SK-N-SH treated with all-trans-retinoic acid at 6 μM for 48 hours (cell line): ENCODE measurements around the gene KCNG1.

Source experiments
- ATAC-seq: fragments of 200-7000 bp; cut with Tn5 transposase; 3 replicates; pipeline ENCODE4 v1.9.1; 2020; ENCODE audit warnings: mild to moderate bottlenecking, moderate library complexity
- ARNTL ChIP-seq: fragments of 450-650 bp; formaldehyde crosslinking; IDR thresholded peaks from 2 replicates; pipeline ENCODE4 v1.5.0; 2020; ENCODE audit warnings: low read depth, mild to moderate bottlenecking, moderate library complexity, borderline replicate concordance
- BACH2 ChIP-seq: fragments of 250-450 bp; sonication (Bioruptor Pico); IDR thresholded peaks from 2 replicates; pipeline ENCODE4 v1.9.0; 2021; ENCODE audit warnings: mild to moderate bottlenecking, borderline replicate concordance
- CREB5 ChIP-seq: fragments of 250-450 bp; sonication (Bioruptor Pico); IDR thresholded peaks from 2 replicates; pipeline ENCODE4 v1.5.1; 2020; ENCODE audit warnings: low read depth, mild to moderate bottlenecking, moderate library complexity
- CSDC2 ChIP-seq: fragments of 250-450 bp; sonication (Bioruptor Pico); IDR thresholded peaks from 2 replicates; pipeline ENCODE4 v1.5.0; 2020; ENCODE audit warnings: mild to moderate bottlenecking, moderate library complexity
- CSRNP3 ChIP-seq: fragments of 250-450 bp; sonication (Bioruptor Pico); IDR thresholded peaks from 2 replicates; pipeline ENCODE4 v1.5.1; 2021; ENCODE audit warnings: mild to moderate bottlenecking, moderate library complexity
- ESRRG ChIP-seq: fragments of 250-450 bp; sonication (Bioruptor Pico); IDR thresholded peaks from 2 replicates; pipeline ENCODE4 v1.6.1; 2021; ENCODE audit warnings: mild to moderate bottlenecking
- GLIS3 ChIP-seq: fragments of 250-450 bp; sonication (Bioruptor Pico); IDR thresholded peaks from 2 replicates; pipeline ENCODE4 v1.5.0; 2020; ENCODE audit warnings: mild to moderate bottlenecking, moderate library complexity
- ISL1 ChIP-seq: fragments of 250-450 bp; sonication (Bioruptor Pico); IDR thresholded peaks from 2 replicates; pipeline ENCODE4 v2.1.2; 2022; ENCODE audit warnings: mild to moderate bottlenecking, moderate library complexity
- OSR1 ChIP-seq: fragments of 250-450 bp; sonication (Bioruptor Pico); IDR thresholded peaks from 2 replicates; pipeline ENCODE4 v1.8.0; 2022; ENCODE audit warnings: moderate library complexity, mild to moderate bottlenecking, inconsistent platforms
- PATZ1 ChIP-seq: fragments of 250-450 bp; sonication (Bioruptor Pico); IDR thresholded peaks from 2 replicates; pipeline ENCODE4 v1.8.0; 2020; ENCODE audit warnings: mild to moderate bottlenecking, moderate library complexity, borderline replicate concordance
- POU6F1 ChIP-seq: fragments of 250-450 bp; sonication (Bioruptor Pico); IDR thresholded peaks from 2 replicates; pipeline ENCODE4 v1.8.0; 2021; ENCODE audit warnings: low read depth, mild to moderate bottlenecking, moderate library complexity, borderline replicate concordance
- PPARA ChIP-seq: fragments of 250-450 bp; sonication (Bioruptor Pico); IDR thresholded peaks from 2 replicates; pipeline ENCODE4 v1.5.0; 2020; ENCODE audit warnings: mild to moderate bottlenecking, borderline replicate concordance
- RARB ChIP-seq: fragments of 250-450 bp; sonication (Bioruptor Pico); IDR thresholded peaks from 2 replicates; pipeline ENCODE4 v1.8.0; 2021; ENCODE audit warnings: mild to moderate bottlenecking, moderate library complexity
- TCF4 ChIP-seq: fragments of 250-450 bp; sonication (Bioruptor Pico); IDR thresholded peaks from 2 replicates; pipeline ENCODE4 v1.8.0; 2021; ENCODE audit warnings: mild to moderate bottlenecking, moderate library complexity, borderline replicate concordance
- TOX ChIP-seq: fragments of 250-450 bp; sonication (Bioruptor Pico); IDR thresholded peaks from 2 replicates; pipeline ENCODE4 v1.8.0; 2021; ENCODE audit warnings: mild to moderate bottlenecking, moderate library complexity, borderline replicate concordance
- ZC3H10 ChIP-seq: fragments of 250-450 bp; sonication (Bioruptor Pico); IDR thresholded peaks from 2 replicates; pipeline ENCODE4 v1.5.1; 2021; ENCODE audit warnings: mild to moderate bottlenecking, moderate library complexity
- ZFP3 ChIP-seq: fragments of 250-450 bp; sonication (Bioruptor Pico); IDR thresholded peaks from 2 replicates; pipeline ENCODE4 v1.5.0; 2020; ENCODE audit warnings: mild to moderate bottlenecking, moderate library complexity
- ZFP30 ChIP-seq: fragments of 450-650 bp; formaldehyde crosslinking; IDR thresholded peaks from 2 replicates; pipeline ENCODE4 v1.5.0; 2022; ENCODE audit warnings: mild to moderate bottlenecking, moderate library complexity
- ZNF565 ChIP-seq: fragments of 450-650 bp; formaldehyde crosslinking; conservative IDR thresholded peaks from 2 replicates; pipeline ENCODE4 v1.5.0; 2020; ENCODE audit warnings: low read depth, mild to moderate bottlenecking, moderate library complexity
- ZNF70 ChIP-seq: fragments of 450-650 bp; formaldehyde crosslinking; IDR thresholded peaks from 2 replicates; pipeline ENCODE4 v1.5.0; 2020; ENCODE audit warnings: mild to moderate bottlenecking, moderate library complexity
- ZNF8 ChIP-seq: fragments of 450-650 bp; formaldehyde crosslinking; IDR thresholded peaks from 2 replicates; pipeline ENCODE4 v1.5.0; 2020; ENCODE audit warnings: mild to moderate bottlenecking, moderate library complexity

KCNG1 gene

GRCh38 chr20:51034476-51034875 is 11.6 kb upstream of the KCNG1 start:
- TF ChIP-seq PATZ1 (CRISPR knock-in tag) (no peak), POU6F1 (CRISPR knock-in tag) (no peak), CREB5 (CRISPR knock-in tag) (no peak)
- ATAC-seq: no peak

- ATAC-seq: no peak
- TF ChIP-seq CSDC2 (CRISPR knock-in tag): no peak
- TF ChIP-seq ARNTL (CRISPR knock-in tag): no peak
- no peak for TF ChIP-seq TCF4 (CRISPR knock-in tag)
- TF ChIP-seq POU6F1 (CRISPR knock-in tag): no peak
- TF ChIP-seq BACH2 (CRISPR knock-in tag): no peak
- TF ChIP-seq ZNF70: no peak
- no peak for TF ChIP-seq RARB
- no peak for TF ChIP-seq PPARA (CRISPR knock-in tag)
- TF ChIP-seq ZFP30 (CRISPR knock-in tag): no peak
- no peak for TF ChIP-seq ESRRG (CRISPR knock-in tag)
- no peak for TF ChIP-seq CREB5 (CRISPR knock-in tag)
- no peak for TF ChIP-seq ZNF565
- no peak for TF ChIP-seq CSRNP3 (CRISPR knock-in tag)
- no peak for TF ChIP-seq OSR1 (CRISPR knock-in tag)
- no peak for TF ChIP-seq ZNF8 (CRISPR knock-in tag)
- no peak for TF ChIP-seq GLIS3
- no peak for TF ChIP-seq TOX (CRISPR knock-in tag)
- no peak for TF ChIP-seq ZFP3 (CRISPR knock-in tag)
- TF ChIP-seq ZC3H10: no peak
These were observed 7.3 kb upstream of the KCNG1 start for GRCh38 chr20:51029963-51030920.

GRCh38 chr20:51029556-51029955 is 6.6 kb upstream of the KCNG1 start:
- ATAC-seq: no peak
- TF ChIP-seq ZNF565: no peak
- TF ChIP-seq ARNTL (CRISPR knock-in tag): no peak
- no peak for TF ChIP-seq TOX (CRISPR knock-in tag)
- no peak for TF ChIP-seq ZNF70
- no peak for TF ChIP-seq PATZ1 (CRISPR knock-in tag)
- TF ChIP-seq CREB5 (CRISPR knock-in tag): no peak
- no peak for TF ChIP-seq POU6F1 (CRISPR knock-in tag)
- TF ChIP-seq PPARA (CRISPR knock-in tag): no peak
- TF ChIP-seq TCF4 (CRISPR knock-in tag): no peak
- no peak for TF ChIP-seq ZC3H10
- no peak for TF ChIP-seq ZNF8 (CRISPR knock-in tag)
- no peak for TF ChIP-seq ESRRG (CRISPR knock-in tag)
- TF ChIP-seq ISL1 (CRISPR knock-in tag): no peak
